Natural killer cell (primary cell): ENCODE measurements around the gene TREH. TPM values are rescaled to one million over a fixed set of nuclear protein-coding genes. Genes with fewer than 3 reads are reported as not detected.

ENCODE experiments used
- ATAC-seq, 3 donors: fragments of 150-1000 bp in 2 of 3; fragments of 200-7000 bp in 1 of 3; cut with Tn5 transposase; 1 replicate in 1 of 3; 2 replicates in 2 of 3; pipeline ENCODE4 v1.10.0; 2021; ENCODE audit warnings: mild to moderate bottlenecking in 2 of 3, moderate library complexity in 2 of 3
- DNase-seq, 2 donors: peaks; one replicate each; pipeline versions ENCODE4 v3.0.0 to v3.0.0-alpha.2; 2013 to 2021; ENCODE audit warnings: mixed read lengths in 1 of 2
- H3K27ac ChIP-seq: one replicate; pipeline ENCODE4 v1.5.1; 2013; ENCODE audit warnings: mild to moderate bottlenecking, low read length
- H3K27me3 ChIP-seq: one replicate; pipeline ENCODE4 v1.6.1; 2013; ENCODE audit warnings: low read length; ENCODE audit not compliant: control insufficient read depth, insufficient read depth
- H3K36me3 ChIP-seq: one replicate; pipeline ENCODE4 v1.6.1; 2013; ENCODE audit warnings: low read length; ENCODE audit not compliant: control insufficient read depth, insufficient read depth
- H3K4me1 ChIP-seq: one replicate; pipeline ENCODE4 v1.6.1; 2013; ENCODE audit warnings: low read length; ENCODE audit not compliant: control insufficient read depth, insufficient read depth
- H3K4me3 ChIP-seq: one replicate; pipeline ENCODE4 v1.5.1; 2013; ENCODE audit warnings: low read length
- H3K9me3 ChIP-seq: one replicate; pipeline ENCODE4 v1.6.1; 2013; ENCODE audit warnings: low read length; ENCODE audit not compliant: control insufficient read depth, insufficient read depth
- H3K27ac Mint-ChIP-seq, 2 donors: one replicate each; pipeline ENCODE4 v1.8.0; 2022; ENCODE audit warnings: mild to moderate bottlenecking in 2 of 2, mixed read lengths in 2 of 2, moderate library complexity in 1 of 2
- H3K27me3 Mint-ChIP-seq, 2 donors: one replicate each; pipeline ENCODE4 v1.8.0; 2022; ENCODE audit warnings: low read depth in 2 of 2, mixed read lengths in 2 of 2
- H3K36me3 Mint-ChIP-seq: one replicate; pipeline ENCODE4 v1.8.0; 2022; ENCODE audit warnings: mixed read lengths
- H3K4me1 Mint-ChIP-seq, 2 donors: one replicate each; pipeline ENCODE4 v1.8.0; 2022; ENCODE audit warnings: mixed read lengths in 2 of 2
- H3K4me3 Mint-ChIP-seq: one replicate; pipeline ENCODE4 v1.8.0; 2022; ENCODE audit warnings: mild to moderate bottlenecking, moderate library complexity, mixed read lengths
- H3K9me3 Mint-ChIP-seq, 2 donors: one replicate each; pipeline ENCODE4 v1.8.0; 2022; ENCODE audit warnings: mixed read lengths in 2 of 2
- CTCF ChIP-seq: fragments of 200-600 bp; IDR thresholded peaks from one replicate; pipeline ENCODE4 v1.8.0; 2022; ENCODE audit warnings: antibody characterized with exemption
- WGBS: methylation state at CpG from one replicate; pipeline ENCODE4 v1.1.7; 2013; ENCODE audit warnings: missing lambda C conversion rate; ENCODE audit not compliant: insufficient coverage; 5-methylcytosine and 5-hydroxymethylcytosine counted together
- intact Hi-C: fragments of 100-400 bp; cut with micrococcal nuclease; formaldehyde crosslinking; loops from one replicate; pipeline ENCODE4 v1.14.2; 2022
- total RNA-seq, 4 donors: library from RNA; stranded (reverse); fragments of 120-200 nt in 1 of 4; gene quantifications; one replicate each; pipeline versions ENCODE4 v1.2.3 to v1.2.4, GENCODE V29; 2013 to 2022

TREH gene
- total RNA-seq, 3 donors from 2014 or later (not counting 1 experiment from before 2014, with no cell fraction given): not detected

GRCh38 chr11:118636569-118637290, 42.7 kb downstream of the TREH start:
- no peaks in the 10 kb centered on the region for H3K36me3 Mint-ChIP-seq
- TF ChIP-seq CTCF: no peak
- Histone ChIP-seq H3K27ac (no peak overlapping the region), H3K9me3 (no peaks in the 10 kb centered on the region), H3K36me3 (no peaks in the 10 kb centered on the region), H3K27me3 (no peaks in the 10 kb centered on the region), H3K4me1 (no peaks in the 10 kb centered on the region), H3K4me3 (no peak overlapping the region)
- DNase-seq: no peak
- H3K27me3 Mint-ChIP-seq: no peaks in the 10 kb centered on the region
- no peak overlapping the region for H3K4me3 Mint-ChIP-seq
- WGBS: 82% methylated on average over 7 of the region's 8 CpGs
- H3K4me1 Mint-ChIP-seq: no peaks in the 10 kb centered on the region
- no peak overlapping the region for H3K27ac Mint-ChIP-seq
- no peaks in the 10 kb centered on the region for H3K9me3 Mint-ChIP-seq
- no peak for ATAC-seq
- intact Hi-C loops: no loop called here

- 97% methylated on average over 2 of the region's 2 CpGs for WGBS
- no peak overlapping the region for H3K4me3 Mint-ChIP-seq
- H3K27ac Mint-ChIP-seq: no peak overlapping the region
- Histone ChIP-seq H3K27ac (no peak overlapping the region), H3K36me3 (no peaks in the 10 kb centered on the region), H3K27me3 (no peaks in the 10 kb centered on the region), H3K4me3 (no peak overlapping the region), H3K4me1 (no peaks in the 10 kb centered on the region), H3K9me3 (no peaks in the 10 kb centered on the region)
- intact Hi-C loops: no loop called here
- ATAC-seq (no peak), DNase-seq (no peak)
- TF ChIP-seq CTCF: no peak
- H3K9me3 Mint-ChIP-seq: no peaks in the 10 kb centered on the region
- H3K27me3 Mint-ChIP-seq: peaks cover 0 to 2% of the 10 kb centered on the region in 2 donors
- no peaks in the 10 kb centered on the region for H3K4me1 Mint-ChIP-seq
- H3K36me3 Mint-ChIP-seq: no peaks in the 10 kb centered on the region
Measured at GRCh38 chr11:118635642-118636041, 43.8 kb downstream of the TREH start.

GRCh38 chr11:118635237-118635591, 44.2 kb downstream of the TREH start:
- intact Hi-C loops: no loop called here
- no peaks in the 10 kb centered on the region for H3K36me3 ChIP-seq
- Mint-ChIP-seq H3K27ac (no peak overlapping the region), H3K4me3 (no peak overlapping the region), H3K9me3 (no peaks in the 10 kb centered on the region), H3K36me3 (no peaks in the 10 kb centered on the region), H3K4me1 (no peaks in the 10 kb centered on the region), H3K27me3 (peaks cover 0 to 2% of the 10 kb centered on the region in 2 donors)
- ATAC-seq (no peak), DNase-seq (no peak)
- no peaks in the 10 kb centered on the region for H3K4me1 ChIP-seq
- no peaks in the 10 kb centered on the region for H3K27me3 ChIP-seq
- TF ChIP-seq CTCF: no peak
- H3K27ac ChIP-seq: no peak overlapping the region
- 94% methylated on average over 15 of the region's 15 CpGs for WGBS
- H3K4me3 ChIP-seq: no peak overlapping the region
- no peaks in the 10 kb centered on the region for H3K9me3 ChIP-seq
